GM12865 (cell line): ENCODE results near the gene DENND5A.

ENCODE experiments used
- DNase-seq: peaks from one replicate; pipeline ENCODE4 v3.0.0; 2010; ENCODE audit warnings: low read depth
- H3K4me3 ChIP-seq: 2 replicates; pipeline ENCODE4 v1.5.1; 2011; ENCODE audit warnings: mild to moderate bottlenecking, low read depth, low read length, control low read depth
- TF ChIP-seq, protein P1 (sequence below): IDR thresholded peaks from 2 replicates; pipeline ENCODE4 v1.5.1; 2011; ENCODE audit warnings: low read length, control low read depth, low read depth, inconsistent platforms; ENCODE audit not compliant: insufficient read depth; ENCODE audit errors: missing control alignments

Gene DENND5A

DNA sequence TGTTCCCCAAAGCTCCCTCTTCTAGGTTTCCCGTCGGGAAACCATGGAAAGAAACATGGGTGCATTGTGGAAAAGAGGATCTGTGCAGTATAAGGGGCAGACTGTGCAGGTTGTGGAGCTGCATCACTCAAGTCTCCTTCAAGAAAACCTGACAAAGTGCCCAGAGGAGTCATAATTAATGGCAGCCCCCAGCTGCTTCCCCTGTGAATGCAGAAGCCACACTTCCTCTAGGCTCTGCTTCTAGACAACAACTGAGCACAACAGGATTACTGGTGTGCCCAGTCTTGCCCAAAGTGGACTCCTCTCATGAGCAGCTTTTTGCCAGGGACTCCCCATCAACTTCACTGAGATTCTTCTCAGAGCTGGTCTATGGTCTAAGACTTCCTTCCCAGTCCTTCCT, 131.2 kb downstream of the DENND5A start:
- no peak for DNase-seq
- TF ChIP-seq, protein P1, sequence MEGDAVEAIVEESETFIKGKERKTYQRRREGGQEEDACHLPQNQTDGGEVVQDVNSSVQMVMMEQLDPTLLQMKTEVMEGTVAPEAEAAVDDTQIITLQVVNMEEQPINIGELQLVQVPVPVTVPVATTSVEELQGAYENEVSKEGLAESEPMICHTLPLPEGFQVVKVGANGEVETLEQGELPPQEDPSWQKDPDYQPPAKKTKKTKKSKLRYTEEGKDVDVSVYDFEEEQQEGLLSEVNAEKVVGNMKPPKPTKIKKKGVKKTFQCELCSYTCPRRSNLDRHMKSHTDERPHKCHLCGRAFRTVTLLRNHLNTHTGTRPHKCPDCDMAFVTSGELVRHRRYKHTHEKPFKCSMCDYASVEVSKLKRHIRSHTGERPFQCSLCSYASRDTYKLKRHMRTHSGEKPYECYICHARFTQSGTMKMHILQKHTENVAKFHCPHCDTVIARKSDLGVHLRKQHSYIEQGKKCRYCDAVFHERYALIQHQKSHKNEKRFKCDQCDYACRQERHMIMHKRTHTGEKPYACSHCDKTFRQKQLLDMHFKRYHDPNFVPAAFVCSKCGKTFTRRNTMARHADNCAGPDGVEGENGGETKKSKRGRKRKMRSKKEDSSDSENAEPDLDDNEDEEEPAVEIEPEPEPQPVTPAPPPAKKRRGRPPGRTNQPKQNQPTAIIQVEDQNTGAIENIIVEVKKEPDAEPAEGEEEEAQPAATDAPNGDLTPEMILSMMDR: no peak

GRCh38 chr11:9132203-9132878, 132.8 kb downstream of the DENND5A start:
- no peak for DNase-seq
- H3K4me3 ChIP-seq: no peak overlapping the region
- TF ChIP-seq, protein P1: no peak

More for the DNA sequence above, 131.2 kb downstream of the DENND5A start:
- H3K4me3 ChIP-seq: no peak overlapping the region

GRCh38 chr11:9130297-9130696, 134.9 kb downstream of the DENND5A start:
- TF ChIP-seq, protein P1: peak; percentile 17
- H3K4me3 ChIP-seq: no peak overlapping the region
- DNase-seq: peak; percentile 26

DNA sequence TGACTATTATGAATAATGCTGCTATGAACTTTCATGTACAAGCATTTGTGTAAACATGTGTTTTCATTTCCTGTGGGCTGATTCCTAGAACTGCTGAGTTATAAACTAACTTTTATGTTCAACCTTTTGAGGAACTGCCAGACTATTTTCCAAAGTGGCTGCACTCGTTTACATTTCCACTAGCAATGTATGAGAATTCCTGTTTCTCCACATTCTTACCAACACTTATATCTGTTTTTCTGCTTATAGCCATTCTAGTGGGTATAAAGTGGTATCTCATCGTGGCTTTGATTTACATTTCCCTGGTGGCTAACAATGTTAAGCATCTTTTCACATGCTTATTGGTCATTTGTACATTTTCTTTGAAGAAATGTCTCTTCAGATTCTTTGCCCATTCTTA, 138.5 kb downstream of the DENND5A start:
- H3K4me3 ChIP-seq: no peak overlapping the region
- DNase-seq: no peak
- TF ChIP-seq, protein P1: no peak

GRCh38 chr11:9125185-9125886, 139.8 kb downstream of the DENND5A start:
- no peak for DNase-seq
- no peak overlapping the region for H3K4me3 ChIP-seq
- TF ChIP-seq, protein P1: no peak

DNA sequence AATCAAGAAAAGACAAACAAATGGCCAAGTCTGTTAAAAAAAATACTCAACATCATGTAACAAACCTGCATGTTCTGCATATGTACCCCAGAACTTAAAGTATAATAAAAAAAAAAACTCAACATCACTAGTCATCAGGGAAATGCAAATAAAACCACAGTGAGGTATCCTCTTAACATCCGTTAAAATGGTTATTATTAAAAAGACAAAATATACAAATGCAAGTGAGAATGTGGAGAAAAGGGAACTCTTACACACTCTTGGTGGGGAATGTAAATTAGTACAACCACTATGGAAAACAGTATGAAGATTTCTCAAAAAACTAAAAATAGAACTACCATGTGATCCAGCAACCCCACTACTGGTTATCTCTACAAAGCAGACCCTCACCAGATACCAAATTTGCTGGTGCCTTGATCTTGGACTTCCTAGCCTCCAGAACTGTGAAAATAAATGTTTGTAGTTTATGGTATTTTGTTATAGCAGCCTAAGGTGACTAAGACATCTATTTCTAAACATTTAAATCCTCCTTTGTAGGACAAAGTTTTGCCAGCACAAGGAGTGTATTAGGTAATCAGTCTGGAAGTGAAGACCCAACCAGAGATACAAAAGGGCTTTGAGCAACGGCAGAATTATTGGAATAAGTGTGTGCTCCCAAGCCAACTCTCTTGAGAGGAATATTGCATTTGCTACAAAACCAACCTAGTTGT, 141.4 kb downstream of the DENND5A start:
- TF ChIP-seq, protein P1: no peak
- no peak for DNase-seq
- H3K4me3 ChIP-seq: no peak overlapping the region
